GM12892 (cell line): ENCODE results near the gene TSSK3.

Experiments used
- POLR2A ChIP-seq: IDR thresholded peaks from 2 replicates; pipeline ENCODE4 v1.6.1; 2011; ENCODE audit warnings: low read depth, low read length, control low read depth
- TAF1 ChIP-seq: IDR thresholded peaks from 2 replicates; pipeline ENCODE4 v1.6.1; 2011; ENCODE audit warnings: low read depth, mild to moderate bottlenecking, control low read depth, low read length, borderline replicate concordance

- TF ChIP-seq POLR2A: peak; percentile 64
- TF ChIP-seq TAF1: no peak
These were observed 28.0 kb upstream of the TSSK3 start for GRCh38 chr1:32334274-32334861.
